Kidney (tissue), 14 donors: ENCODE data around the gene SYNGR2. TPM values are rescaled to one million over a fixed set of nuclear protein-coding genes. Genes with fewer than 3 reads are reported as not detected.
A peak's percentile ranks its signal among the peaks of the same experiment; 100 is the strongest.

Source experiments
- DNase-seq, 5 donors: peaks; one replicate each; pipeline ENCODE4 v3.0.0-alpha.2; 2013 to 2020
- FAIRE-seq: peaks from 2 replicates; lab custom pipeline; 2012; peaks lifted over from hg19 to GRCh38; lab: Jason Lieb, UNC
- H3K27ac ChIP-seq, 2 donors: one replicate each; pipeline ENCODE4 v1.7.0; 2013; ENCODE audit warnings: low read depth in 2 of 2, low read length in 2 of 2, inconsistent platforms in 1 of 2
- H3K27me3 ChIP-seq: one replicate; pipeline ENCODE4 v1.7.1; 2013; ENCODE audit warnings: low read length, inconsistent platforms; ENCODE audit not compliant: control insufficient read depth, insufficient read depth
- H3K36me3 ChIP-seq, 3 donors: one replicate each; pipeline versions ENCODE4 v1.7.0 to v1.7.1; 2013; ENCODE audit warnings: low read length in 3 of 3, control low read depth in 1 of 3, inconsistent platforms in 1 of 3; ENCODE audit not compliant: insufficient read depth in 3 of 3, control insufficient read depth in 2 of 3
- H3K4me1 ChIP-seq, 3 donors: one replicate each; pipeline versions ENCODE4 v1.7.0 to v1.7.1; 2013; ENCODE audit warnings: low read length in 3 of 3, inconsistent platforms in 1 of 3, low read depth in 1 of 3; ENCODE audit not compliant: control insufficient read depth in 2 of 3, insufficient read depth in 2 of 3
- H3K4me3 ChIP-seq, 3 donors: one replicate each; pipeline versions ENCODE4 v1.7.0 to v1.8.1; 2013; ENCODE audit warnings: low read length in 3 of 3, control low read depth in 1 of 3, inconsistent platforms in 1 of 3
- H3K9ac ChIP-seq, 3 donors: one replicate each; pipeline versions ENCODE4 v1.7.0 to v1.7.1; 2013; ENCODE audit warnings: low read length in 3 of 3, control low read depth in 1 of 3, inconsistent platforms in 1 of 3
- H3K9me3 ChIP-seq, 3 donors: one replicate each; pipeline versions ENCODE4 v1.7.0 to v1.7.1; 2013; ENCODE audit warnings: low read length in 3 of 3, control low read depth in 1 of 3, inconsistent platforms in 1 of 3; ENCODE audit not compliant: control insufficient read depth in 2 of 3, insufficient read depth in 1 of 3
- intact Hi-C: fragments of 100-400 bp; cut with DNase I; formaldehyde crosslinking; loops from one replicate; pipeline ENCODE4 v1.11.1; 2022
- polyA plus RNA-seq: library from polyadenylated mRNA; stranded (reverse); fragments of 350-450 nt; fragmentation: Illumina TruSeq; extraction: RNeasy Lipid Tissue Mini Kit (QIAGEN cat#74804); gene quantifications from one replicate; pipeline ENCODE4 v1.2.3, GENCODE V29; 2014; ENCODE audit warnings: low read depth, low replicate concordance; ENCODE audit not compliant: insufficient read depth
- total RNA-seq: library from RNA; stranded (reverse); fragmentation: NEBNext Ultra II Directional; extraction: Animal tissue kit (Norgen Biotek cat#: 25700); gene quantifications from one replicate; pipeline ENCODE4 v1.2.1, GENCODE V29; 2021
- TF ChIP-seq, protein P1 (sequence below): IDR thresholded peaks from 3 replicates; pipeline ENCODE4 v1.5.1; 2012; ENCODE audit warnings: mild to moderate bottlenecking, moderate library complexity, borderline replicate concordance; ENCODE audit not compliant: insufficient read depth; ENCODE audit errors: extremely low read depth
- donor health status: control.
- donor health status: control.
- donor health status: control.
- donor health status: control.
- donor health status: control.
- donor health status: DM: yes; HTN: yes; CAD: no.
- donor health status: Normal renal cell carcinoma (clear cell type).

SYNGR2 gene
- total and polyA plus RNA-seq, 2 donors from 2014 or later = 149 to 165 TPM

DNA sequence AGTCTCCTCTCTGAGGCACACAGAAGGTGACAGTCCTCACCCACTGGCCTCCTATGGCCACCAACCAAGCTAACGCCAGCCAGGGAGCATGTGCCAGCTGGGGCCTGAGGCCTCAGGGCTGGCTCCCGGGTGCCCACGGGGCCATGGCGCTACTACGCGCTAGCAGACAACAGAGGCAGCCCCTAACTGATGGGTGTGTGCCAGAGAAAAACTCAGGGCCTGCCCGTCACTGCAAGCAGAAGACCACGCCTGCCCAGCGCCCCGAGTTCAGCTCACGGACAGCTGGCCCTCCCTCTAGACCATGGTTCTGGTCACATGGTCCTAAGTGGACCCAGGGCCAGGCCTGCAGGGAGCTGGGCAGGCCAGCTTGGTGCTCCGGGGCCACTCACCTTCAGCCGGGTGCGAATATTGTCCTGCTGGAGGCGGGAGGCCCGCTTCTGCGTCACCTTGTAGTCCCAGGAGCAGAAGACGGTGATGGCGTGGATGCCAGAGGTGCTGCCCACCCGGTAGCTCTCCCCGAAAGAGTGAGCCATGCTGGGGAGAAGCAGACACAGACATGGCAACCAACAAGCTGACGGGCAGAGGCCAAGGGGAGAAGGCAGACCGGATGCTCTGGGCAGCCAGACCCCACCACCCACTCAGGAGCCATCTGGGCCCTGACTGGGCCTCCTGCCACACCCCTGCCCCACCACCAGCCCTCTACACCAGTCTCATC is 46.0 kb upstream of the SYNGR2 start:
- TF ChIP-seq, protein P1, sequence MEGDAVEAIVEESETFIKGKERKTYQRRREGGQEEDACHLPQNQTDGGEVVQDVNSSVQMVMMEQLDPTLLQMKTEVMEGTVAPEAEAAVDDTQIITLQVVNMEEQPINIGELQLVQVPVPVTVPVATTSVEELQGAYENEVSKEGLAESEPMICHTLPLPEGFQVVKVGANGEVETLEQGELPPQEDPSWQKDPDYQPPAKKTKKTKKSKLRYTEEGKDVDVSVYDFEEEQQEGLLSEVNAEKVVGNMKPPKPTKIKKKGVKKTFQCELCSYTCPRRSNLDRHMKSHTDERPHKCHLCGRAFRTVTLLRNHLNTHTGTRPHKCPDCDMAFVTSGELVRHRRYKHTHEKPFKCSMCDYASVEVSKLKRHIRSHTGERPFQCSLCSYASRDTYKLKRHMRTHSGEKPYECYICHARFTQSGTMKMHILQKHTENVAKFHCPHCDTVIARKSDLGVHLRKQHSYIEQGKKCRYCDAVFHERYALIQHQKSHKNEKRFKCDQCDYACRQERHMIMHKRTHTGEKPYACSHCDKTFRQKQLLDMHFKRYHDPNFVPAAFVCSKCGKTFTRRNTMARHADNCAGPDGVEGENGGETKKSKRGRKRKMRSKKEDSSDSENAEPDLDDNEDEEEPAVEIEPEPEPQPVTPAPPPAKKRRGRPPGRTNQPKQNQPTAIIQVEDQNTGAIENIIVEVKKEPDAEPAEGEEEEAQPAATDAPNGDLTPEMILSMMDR = no peak
- Histone ChIP-seq H3K9ac (no peak overlapping the region), H3K4me1 (peaks cover 0 to 7% (median 0%) of the 10 kb centered on the region in 3 donors), H3K27ac (no peak overlapping the region), H3K4me3 (no peak overlapping the region), H3K9me3 (no peaks in the 10 kb centered on the region), H3K36me3 (peaks cover 0 to 5% (median 0%) of the 10 kb centered on the region in 3 donors), H3K27me3 (no peaks in the 10 kb centered on the region)
- FAIRE-seq (no peak), DNase-seq (no peak)
- intact Hi-C loops = no loop called here

DNA sequence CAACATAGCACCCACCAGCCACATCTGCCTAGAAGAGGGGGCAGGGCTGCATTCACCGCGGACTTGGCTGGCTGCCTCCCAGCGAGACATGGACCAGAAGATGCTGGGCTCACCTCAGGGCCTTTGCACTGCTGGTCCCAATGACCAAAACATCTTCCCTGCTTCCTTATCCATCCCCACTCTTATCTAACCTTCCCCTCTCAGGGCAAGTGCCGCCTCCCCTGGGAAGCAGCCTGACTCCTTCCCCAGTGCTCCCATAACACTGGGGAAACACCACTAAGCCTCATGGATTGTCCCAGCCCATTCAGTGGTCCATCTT is 45.5 kb upstream of the SYNGR2 start:
- H3K36me3 ChIP-seq = peaks cover 0 to 5% (median 0%) of the 10 kb centered on the region in 3 donors
- no peaks in the 10 kb centered on the region for H3K9me3 ChIP-seq
- no peak overlapping the region for H3K9ac ChIP-seq
- H3K27ac ChIP-seq = no peak overlapping the region
- DNase-seq (peak in 1 of 5 donors; percentile 24), FAIRE-seq (no peak)
- H3K4me1 ChIP-seq = peaks cover 0 to 7% (median 0%) of the 10 kb centered on the region in 3 donors
- TF ChIP-seq, protein P1 = no peak
- H3K4me3 ChIP-seq = no peak overlapping the region
- H3K27me3 ChIP-seq = no peaks in the 10 kb centered on the region
- intact Hi-C loops = no loop called here

DNA sequence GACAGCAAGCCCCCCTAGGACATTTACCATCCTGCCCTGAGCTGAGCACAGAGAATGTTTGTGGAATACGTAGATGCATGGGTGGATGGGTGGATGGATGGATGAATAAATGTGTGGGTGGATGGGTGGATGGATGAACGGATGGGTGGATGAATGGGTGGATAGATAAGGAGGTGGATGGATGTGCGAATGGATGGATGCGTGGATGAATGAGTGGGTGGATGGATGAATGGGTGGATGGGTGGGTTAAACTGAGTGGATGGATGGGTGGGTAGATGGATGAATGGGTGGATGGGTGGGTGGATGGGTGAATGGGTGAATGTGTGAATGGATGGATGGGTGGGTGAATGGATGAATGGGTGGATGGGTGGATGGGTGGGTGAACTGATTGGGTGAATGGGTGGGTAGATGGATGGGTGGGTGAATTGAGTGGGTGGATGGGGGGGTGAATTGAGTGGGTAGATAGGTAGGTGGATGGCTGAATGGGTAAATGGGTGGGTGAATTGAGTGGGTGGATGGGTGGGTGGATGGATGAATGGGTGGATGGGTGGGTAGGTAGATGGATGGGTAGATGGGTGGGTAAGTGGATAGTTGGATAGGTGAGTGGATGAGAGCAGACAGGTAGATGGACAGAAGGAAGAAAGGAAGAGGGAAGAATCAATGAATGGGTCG is 45.0 kb upstream of the SYNGR2 start:
- Histone ChIP-seq H3K27me3 (no peaks in the 10 kb centered on the region), H3K27ac (no peak overlapping the region), H3K4me1 (peaks cover 0 to 7% (median 0%) of the 10 kb centered on the region in 3 donors), H3K4me3 (no peak overlapping the region), H3K36me3 (peaks cover 0 to 5% (median 0%) of the 10 kb centered on the region in 3 donors), H3K9me3 (no peaks in the 10 kb centered on the region), H3K9ac (no peak overlapping the region)
- no peak for DNase-seq
- intact Hi-C loops = no loop called here
- TF ChIP-seq, protein P1 = no peak
- no peak for FAIRE-seq
